C4-2B (cell line): ENCODE measurements around the gene EVI5L.

Source experiments
- ZFX ChIP-seq: fragments of 450-650 bp; IDR thresholded peaks from 2 replicates; pipeline ENCODE4 v1.6.1; 2017
- TF ChIP-seq, protein P1 (sequence below): fragments of 450-650 bp; conservative IDR thresholded peaks from 2 replicates; pipeline ENCODE4 v1.5.1; 2017; ENCODE audit warnings: mild to moderate bottlenecking

GRCh38 chr19:7801020-7801570 lies 28.9 kb upstream of the EVI5L start:
- TF ChIP-seq, protein P1, sequence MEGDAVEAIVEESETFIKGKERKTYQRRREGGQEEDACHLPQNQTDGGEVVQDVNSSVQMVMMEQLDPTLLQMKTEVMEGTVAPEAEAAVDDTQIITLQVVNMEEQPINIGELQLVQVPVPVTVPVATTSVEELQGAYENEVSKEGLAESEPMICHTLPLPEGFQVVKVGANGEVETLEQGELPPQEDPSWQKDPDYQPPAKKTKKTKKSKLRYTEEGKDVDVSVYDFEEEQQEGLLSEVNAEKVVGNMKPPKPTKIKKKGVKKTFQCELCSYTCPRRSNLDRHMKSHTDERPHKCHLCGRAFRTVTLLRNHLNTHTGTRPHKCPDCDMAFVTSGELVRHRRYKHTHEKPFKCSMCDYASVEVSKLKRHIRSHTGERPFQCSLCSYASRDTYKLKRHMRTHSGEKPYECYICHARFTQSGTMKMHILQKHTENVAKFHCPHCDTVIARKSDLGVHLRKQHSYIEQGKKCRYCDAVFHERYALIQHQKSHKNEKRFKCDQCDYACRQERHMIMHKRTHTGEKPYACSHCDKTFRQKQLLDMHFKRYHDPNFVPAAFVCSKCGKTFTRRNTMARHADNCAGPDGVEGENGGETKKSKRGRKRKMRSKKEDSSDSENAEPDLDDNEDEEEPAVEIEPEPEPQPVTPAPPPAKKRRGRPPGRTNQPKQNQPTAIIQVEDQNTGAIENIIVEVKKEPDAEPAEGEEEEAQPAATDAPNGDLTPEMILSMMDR, result no peak
- TF ChIP-seq ZFX, result no peak
